IMR-90 (cell line): ENCODE data around the gene TPM3. TPM values are rescaled to one million over a fixed set of nuclear protein-coding genes. Genes with fewer than 3 reads are reported as not detected.

Source experiments
- BHLHE40 ChIP-seq: fragments of 150-350 bp; IDR thresholded peaks from 2 replicates; pipeline ENCODE4 v1.6.1; 2016; ENCODE audit warnings: mild to moderate bottlenecking, low read depth, low read length
- polyA plus RNA-seq, 3 experiments: library from polyadenylated mRNA; depleted of rRNA; stranded (reverse); fragments of >200 nt; gene quantifications; 2 replicates each; pipeline ENCODE4 v1.2.3, GENCODE V29; 2012; ENCODE audit warnings: low replicate concordance in 1 of 3
- total RNA-seq: library from RNA; depleted of rRNA; stranded (reverse); fragments of >200 nt; gene quantifications from 2 replicates; pipeline ENCODE4 v1.2.3, GENCODE V29; 2012
- TF ChIP-seq, protein P1 (sequence below): conservative IDR thresholded peaks from 2 replicates; pipeline ENCODE4 v1.5.1; 2012; ENCODE audit warnings: mild to moderate bottlenecking, low read depth, low read length, improper control_type of control experiment

Gene TPM3
- total and polyA plus RNA-seq, 2 of the 4 experiments (the other 2 are of a cell fraction): 438 to 530 TPM

DNA sequence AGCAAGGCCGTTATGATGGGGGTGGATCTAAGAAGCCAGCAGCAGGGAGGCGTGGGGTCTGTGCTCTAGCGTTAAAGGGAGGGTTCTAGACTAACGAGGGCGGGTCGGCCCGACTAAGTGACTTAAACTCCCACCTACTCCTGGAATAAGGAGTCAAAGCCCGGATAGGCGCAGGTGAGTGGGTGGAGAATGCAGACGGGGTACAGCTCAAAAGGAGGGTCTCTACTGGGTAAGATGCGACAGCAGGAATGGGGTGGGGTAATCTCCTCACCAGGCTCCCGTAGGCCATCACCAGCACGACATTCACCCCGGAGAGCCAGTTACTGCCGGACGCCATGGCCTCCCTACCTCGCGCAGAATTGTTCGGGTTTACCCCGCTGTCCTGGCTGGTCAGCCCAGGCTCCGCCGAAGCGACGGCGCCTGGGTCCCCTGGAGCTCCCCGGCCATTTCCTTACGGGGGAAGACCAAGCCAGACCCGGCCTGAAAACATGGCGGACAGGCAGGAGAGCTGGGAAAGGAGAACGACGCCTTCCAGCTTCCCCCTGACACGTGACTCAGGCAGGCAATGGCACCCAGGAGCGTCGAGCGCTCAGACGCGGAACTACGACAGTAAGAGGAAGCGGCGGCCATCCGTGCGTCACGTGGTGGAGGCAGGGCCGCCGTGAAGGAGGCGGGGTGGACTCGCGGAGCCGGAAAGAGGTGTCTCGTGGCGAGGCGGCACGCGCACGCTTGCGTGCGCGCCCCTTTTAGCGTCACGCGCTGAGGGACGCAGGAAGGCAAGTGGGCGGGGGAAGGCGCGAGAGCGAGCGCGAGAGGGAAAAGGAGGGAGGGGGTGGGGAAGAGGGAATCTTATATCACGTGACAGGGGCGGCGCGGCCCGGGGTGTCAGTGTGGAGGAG, 28.4 kb upstream of the TPM3 start, which contains the start of gene UBAP2L (continued):
- TF ChIP-seq, protein P1, sequence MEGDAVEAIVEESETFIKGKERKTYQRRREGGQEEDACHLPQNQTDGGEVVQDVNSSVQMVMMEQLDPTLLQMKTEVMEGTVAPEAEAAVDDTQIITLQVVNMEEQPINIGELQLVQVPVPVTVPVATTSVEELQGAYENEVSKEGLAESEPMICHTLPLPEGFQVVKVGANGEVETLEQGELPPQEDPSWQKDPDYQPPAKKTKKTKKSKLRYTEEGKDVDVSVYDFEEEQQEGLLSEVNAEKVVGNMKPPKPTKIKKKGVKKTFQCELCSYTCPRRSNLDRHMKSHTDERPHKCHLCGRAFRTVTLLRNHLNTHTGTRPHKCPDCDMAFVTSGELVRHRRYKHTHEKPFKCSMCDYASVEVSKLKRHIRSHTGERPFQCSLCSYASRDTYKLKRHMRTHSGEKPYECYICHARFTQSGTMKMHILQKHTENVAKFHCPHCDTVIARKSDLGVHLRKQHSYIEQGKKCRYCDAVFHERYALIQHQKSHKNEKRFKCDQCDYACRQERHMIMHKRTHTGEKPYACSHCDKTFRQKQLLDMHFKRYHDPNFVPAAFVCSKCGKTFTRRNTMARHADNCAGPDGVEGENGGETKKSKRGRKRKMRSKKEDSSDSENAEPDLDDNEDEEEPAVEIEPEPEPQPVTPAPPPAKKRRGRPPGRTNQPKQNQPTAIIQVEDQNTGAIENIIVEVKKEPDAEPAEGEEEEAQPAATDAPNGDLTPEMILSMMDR: no peak
- peak; percentile 97 for TF ChIP-seq BHLHE40
